GM19438 (cell line): ENCODE results near the gene ERF.
A peak's percentile ranks its signal among the peaks of the same experiment; 100 is the strongest.

Source experiments
- ATAC-seq: cut with Tn5 transposase; IDR thresholded peaks from one replicate; pipeline ENCODE4 v1.9.1; 2021; ENCODE audit warnings: low read depth; ENCODE audit not compliant: unreplicated experiment

Gene ERF

DNA sequence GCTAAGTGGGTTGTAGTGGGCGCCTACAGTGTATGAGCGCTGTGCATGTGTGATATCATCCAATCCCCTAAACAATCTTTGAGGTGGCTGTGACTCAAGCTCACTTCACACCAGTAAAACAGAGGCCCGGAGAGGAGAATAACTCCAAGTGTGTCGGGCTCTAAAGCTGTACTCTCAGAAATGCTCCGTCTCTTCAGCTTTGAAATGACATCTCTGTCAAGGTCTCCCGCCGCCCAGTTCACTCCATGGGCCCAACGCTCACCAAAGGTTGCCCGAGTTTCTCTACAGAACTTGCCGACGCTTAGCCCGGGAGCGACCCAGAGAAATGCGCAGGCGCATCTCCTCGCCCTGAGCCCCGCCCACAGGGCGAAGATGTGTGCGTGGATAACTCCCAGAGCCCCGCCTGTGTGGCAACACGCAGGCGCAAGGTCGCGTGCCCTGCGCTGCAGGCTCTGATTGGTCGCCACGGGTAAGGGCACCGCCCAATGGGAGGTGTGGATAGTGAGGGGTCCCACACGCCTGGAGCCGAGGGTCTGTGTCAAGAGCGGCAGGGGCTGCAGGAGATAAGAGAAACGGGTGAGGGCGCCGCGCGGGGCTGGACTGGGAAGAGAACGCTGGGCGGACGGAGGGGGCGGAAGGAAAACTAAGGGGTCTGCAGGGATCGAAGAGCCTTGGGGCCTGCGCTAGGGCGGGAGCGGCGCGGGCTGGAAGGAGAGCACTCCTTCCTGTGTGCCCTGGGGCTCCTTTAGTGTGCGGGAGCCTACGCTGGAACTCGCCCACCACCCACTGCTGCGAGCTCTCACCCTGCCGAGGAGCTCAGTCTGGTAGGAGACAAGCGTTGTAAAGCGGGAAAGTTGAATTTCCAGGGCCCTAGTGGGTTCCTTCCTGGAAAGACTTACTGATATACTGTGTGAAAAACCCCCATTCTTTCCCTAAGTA is 34.8 kb downstream of the ERF start, which contains the start of gene ZNF526:
ZNF526 (plus strand) TSS at position 501 of the 939 bp plus-strand sequence. CDS start 4,092 bp downstream, outside the sequence.
- peak; percentile 75 for ATAC-seq

DNA sequence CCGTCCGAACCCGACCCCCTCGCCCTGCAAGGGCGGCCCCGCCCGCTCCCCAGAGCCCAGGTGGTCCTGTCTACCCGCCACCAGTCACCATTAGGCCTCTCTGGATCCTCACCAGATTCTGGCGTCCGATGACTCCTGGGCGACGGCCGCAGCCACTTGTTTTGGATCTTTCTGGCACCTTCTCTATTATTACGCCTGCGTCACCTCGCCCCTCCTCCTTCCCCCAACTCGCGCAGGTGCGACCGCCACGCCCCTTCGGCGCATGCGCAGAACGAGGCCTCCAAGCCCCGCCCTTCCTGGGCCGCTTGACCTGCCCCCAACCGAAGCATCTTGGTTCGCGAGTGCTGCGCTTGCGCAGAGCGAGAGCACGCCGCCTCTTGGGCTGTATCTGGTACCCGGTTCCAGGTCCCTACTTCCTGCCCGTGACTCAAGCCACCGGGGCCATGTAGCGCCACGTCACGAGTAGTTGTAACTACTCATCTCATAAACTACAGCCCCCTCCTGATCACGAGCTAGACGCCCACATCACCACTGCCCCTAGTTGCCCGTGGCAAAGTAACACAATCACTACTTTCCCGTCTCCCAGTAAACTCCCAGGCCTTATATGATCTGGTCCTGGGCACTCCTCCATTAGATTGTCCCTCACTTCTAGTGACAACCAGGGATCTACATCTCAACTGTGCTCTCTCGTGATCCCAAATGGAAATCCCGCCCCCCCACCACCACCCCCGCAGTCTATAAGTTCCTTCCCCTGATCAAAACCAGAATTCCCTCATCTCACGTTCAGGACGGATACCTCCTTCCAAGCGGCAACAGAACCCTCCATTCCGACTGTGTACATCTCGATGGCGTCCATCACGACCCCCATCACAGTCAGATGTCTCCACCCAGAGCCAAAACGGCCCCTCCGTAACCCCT is 37.1 kb downstream of the ERF start, which contains the start of gene DEDD2:
DEDD2 (minus strand) TSS at position 158 of the 918 bp plus-strand sequence. CDS start 670 bp downstream, outside the sequence.
- ATAC-seq: peak; percentile 52

GRCh38 chr19:42216653-42217519 is 38.0 kb downstream of the ERF start:
- ATAC-seq: peak; percentile 12

GRCh38 chr19:42214810-42215485 is 40.0 kb downstream of the ERF start:
- ATAC-seq: no peak

DNA sequence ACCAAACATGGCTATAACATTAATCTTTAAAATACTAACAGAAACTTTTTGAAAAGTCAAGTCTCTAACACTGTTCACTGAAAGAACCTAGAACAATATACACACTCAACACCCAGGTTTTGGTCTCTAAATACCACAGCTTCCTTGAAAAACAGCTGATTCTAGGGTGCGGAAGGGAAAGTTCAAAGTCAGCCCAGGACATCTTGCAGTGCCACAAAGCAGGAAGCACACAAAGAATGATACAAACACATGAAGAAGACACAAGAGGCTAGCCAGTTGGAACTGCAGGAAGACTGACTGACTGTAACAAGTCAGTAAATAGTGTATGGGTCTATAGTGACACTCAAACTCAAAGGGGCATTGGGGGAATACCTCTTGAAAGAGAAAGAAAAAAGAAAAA is 42.0 kb downstream of the ERF start:
- ATAC-seq: no peak

DNA sequence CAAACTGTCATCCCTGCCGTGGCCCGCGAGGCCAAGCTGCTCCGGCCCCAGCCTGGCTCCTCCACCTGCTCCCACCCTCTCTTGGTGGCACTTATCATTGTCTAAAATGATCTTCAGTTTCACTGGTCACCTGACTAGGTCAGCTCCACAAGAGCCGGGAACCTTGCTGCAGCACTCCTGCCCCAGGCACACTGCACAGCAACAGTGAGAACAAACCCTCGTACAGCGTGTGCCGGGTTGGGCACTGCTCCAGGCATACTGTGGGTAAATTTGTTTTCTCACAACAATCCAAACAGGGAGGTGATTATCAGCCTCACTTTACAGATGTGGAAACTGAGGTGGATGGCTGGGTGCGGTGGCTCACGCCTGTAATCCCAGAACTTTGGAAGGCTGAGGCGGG is 46.3 kb downstream of the ERF start:
- ATAC-seq: no peak

GRCh38 chr19:42207767-42208271 is 47.1 kb downstream of the ERF start:
- ATAC-seq: no peak

- ATAC-seq: no peak
Measured at GRCh38 chr19:42206871-42207755, 47.8 kb downstream of the ERF start.

DNA sequence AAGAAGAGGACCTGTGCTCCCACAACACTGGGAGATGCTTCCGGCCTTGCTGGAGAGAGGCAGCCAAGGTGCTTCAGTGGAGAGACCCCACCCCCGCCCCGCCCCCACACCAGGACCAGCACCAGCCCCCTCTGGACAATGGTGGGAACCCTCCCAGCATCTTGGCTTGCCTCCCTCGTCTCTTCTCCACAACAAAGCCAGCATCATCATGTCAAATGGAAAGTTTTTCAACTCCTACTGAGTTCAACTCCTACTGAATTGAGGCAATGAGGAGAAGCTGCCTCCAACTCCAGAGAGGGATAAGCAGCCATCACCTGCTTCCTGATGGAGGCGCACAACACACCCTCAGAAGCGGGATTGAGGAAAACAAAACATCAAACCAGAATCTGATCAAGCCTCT is 50.3 kb downstream of the ERF start:
- no peak for ATAC-seq

- no peak for ATAC-seq
Measured at GRCh38 chr19:42203700-42204099, 51.2 kb downstream of the ERF start.

GRCh38 chr19:42202290-42202880 is 52.5 kb downstream of the ERF start:
- ATAC-seq: no peak

- ATAC-seq: no peak
Measured at GRCh38 chr19:42201489-42202289, 53.2 kb downstream of the ERF start.

- no peak for ATAC-seq
Measured at GRCh38 chr19:42200116-42200715, 54.7 kb downstream of the ERF start.

DNA sequence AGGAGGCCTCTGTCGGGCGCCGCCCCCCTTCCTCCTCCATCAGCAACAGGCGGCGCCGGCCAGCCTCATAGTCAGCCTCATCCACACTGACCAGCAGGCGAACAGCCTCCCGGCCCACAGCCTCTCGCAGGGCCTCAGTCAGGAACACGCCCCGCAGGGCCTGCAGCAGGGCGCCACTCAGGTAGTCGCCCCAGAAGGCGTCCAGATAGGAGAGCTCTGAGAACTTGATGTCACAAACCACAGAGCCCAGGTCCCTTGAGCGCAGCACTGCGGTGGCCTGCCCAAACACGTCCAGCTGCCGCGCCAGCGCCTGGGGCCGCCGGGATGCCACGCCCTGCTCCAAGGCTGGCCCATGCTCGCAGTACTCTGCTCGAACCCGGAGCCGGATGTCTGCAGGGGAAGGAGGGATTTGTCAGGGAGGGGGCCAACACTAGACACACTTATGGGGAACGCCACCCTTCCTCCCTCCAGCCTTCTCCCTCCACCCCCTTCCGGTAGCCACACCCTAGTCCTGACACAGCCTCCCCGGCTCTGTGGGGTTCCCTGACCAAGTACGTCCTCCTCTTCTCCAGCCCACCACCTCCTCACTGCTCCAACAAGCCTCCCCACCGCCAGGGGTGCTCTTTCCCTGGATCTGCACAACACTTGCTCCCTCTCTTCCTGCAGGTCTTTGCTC is 55.4 kb downstream of the ERF start:
- peak; percentile 48 for ATAC-seq

DNA sequence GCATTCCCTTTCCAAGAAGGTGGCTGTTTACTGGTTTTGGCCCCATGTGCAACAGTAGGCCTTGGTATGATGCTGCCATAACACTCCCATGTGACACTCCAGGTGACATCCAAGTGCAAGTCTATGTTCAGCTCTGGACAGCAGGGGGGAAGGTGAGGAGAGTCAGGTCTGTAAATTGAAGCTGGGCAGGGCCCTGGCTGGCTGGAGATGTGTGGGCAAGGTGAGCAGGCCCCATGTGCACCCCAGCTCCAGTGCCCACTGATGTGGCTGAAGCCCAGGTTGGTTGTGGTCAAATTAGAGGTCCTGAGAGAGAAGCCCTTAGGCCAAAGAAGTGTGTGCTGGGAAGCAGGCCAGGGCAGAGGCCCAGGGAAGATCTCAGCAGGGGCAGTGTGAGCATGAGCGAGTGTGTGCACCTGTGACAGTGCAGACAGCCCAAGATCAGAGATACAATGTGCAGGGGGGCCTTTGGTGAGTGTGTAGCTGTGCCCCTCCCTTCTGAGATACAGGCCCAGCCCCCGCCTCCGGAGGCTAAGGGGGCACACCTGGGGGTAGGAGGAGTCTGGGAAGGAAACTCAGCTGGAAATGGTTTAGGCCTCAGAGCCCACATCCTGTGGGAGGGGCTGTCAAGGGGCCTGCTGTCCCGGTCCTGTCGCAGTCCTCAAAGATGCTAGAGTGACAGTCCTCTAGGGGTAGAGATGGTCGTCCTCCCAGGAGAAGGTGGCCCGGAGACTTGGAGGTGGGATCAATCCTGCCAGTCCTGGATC is 56.1 kb downstream of the ERF start:
- peak; percentile 50 for ATAC-seq
